B cell (primary cell): ENCODE measurements around the gene MT1B.

Experiments
- EZH2 ChIP-seq: IDR thresholded peaks from 2 replicates; pipeline ENCODE4 v1.6.1; 2012; ENCODE audit warnings: borderline replicate concordance, low read depth, mild to moderate bottlenecking, moderate library complexity, low read length; ENCODE audit not compliant: insufficient read depth, poor library complexity, severe bottlenecking
- TF ChIP-seq, protein P1 (sequence below): fragments of 200-600 bp; IDR thresholded peaks from one replicate; pipeline ENCODE4 v1.8.0; 2022; ENCODE audit warnings: antibody characterized with exemption, mild to moderate bottlenecking

DNA sequence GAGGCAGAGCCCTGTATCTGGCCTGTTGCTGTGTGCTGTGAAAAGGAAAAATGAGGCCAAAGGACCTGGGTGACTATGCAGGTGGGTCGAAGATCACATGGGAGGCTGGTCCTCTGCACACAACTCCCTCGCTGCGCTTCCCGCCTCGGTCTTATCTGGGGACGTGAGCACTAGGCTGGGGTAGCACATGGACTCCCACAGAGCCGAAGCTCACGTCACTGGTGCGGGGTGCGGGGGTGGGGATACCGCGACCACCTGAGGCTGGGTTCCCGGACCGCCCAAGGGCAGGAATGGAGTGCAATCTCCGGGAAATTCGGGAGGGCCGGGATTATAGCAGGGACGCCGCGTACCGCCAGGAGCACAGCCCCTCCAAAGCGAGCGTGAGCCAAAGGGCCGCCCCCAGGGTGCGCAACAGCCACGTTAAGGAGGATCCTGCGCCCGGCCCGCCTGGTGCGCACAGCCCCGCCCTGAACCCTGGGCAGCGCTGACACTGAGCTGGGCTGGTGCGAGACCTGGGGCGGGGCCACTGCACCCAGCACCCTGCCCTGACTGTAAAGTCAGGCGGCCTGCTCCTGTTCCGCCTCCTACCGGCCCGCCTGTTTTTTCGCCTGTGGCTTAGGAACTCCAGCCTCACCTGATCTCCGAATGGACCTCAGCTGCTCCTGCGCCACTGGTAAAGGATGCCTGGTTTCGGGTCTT, 8.5 kb upstream of the MT1B start:
- TF ChIP-seq, protein P1, sequence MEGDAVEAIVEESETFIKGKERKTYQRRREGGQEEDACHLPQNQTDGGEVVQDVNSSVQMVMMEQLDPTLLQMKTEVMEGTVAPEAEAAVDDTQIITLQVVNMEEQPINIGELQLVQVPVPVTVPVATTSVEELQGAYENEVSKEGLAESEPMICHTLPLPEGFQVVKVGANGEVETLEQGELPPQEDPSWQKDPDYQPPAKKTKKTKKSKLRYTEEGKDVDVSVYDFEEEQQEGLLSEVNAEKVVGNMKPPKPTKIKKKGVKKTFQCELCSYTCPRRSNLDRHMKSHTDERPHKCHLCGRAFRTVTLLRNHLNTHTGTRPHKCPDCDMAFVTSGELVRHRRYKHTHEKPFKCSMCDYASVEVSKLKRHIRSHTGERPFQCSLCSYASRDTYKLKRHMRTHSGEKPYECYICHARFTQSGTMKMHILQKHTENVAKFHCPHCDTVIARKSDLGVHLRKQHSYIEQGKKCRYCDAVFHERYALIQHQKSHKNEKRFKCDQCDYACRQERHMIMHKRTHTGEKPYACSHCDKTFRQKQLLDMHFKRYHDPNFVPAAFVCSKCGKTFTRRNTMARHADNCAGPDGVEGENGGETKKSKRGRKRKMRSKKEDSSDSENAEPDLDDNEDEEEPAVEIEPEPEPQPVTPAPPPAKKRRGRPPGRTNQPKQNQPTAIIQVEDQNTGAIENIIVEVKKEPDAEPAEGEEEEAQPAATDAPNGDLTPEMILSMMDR = no peak
- no peak for TF ChIP-seq EZH2
